Panc1 (cell line): ENCODE results near the gene CPT2. TPM values are rescaled to one million over a fixed set of nuclear protein-coding genes. Genes with fewer than 3 reads are reported as not detected.

Source experiments
- ATAC-seq: fragments of 200-7000 bp; cut with Tn5 transposase; 2 replicates; pipeline ENCODE4 v1.9.1; 2020; ENCODE audit warnings: mild to moderate bottlenecking, moderate library complexity
- BruUV-seq: library from RNA; stranded (reverse); fragments of 400-500 nt; replicated peaks from 2 replicates; lab custom pipeline; 2021; lab: Mats Ljungman, UMichigan
- CTCF ChIA-PET: fragments of 300-600 bp; sonication (Branson Sonifier 250); formaldehyde crosslinking; loops from one replicate; lab custom pipeline; 2022; ENCODE audit warnings: antibody characterized with exemption; lab: Charles Lee
- POLR2A ChIA-PET: fragments of 300-600 bp; sonication (Branson Sonifier 250); formaldehyde crosslinking; loops from one replicate; lab custom pipeline; 2022; ENCODE audit warnings: antibody characterized with exemption; lab: Charles Lee
- DNase-seq: peaks from one replicate; pipeline ENCODE4 v3.0.0-alpha.2; 2010; ENCODE audit warnings: low read depth, low spot score
- H3K27ac ChIP-seq: 2 replicates; pipeline ENCODE4 v1.5.1; 2011; ENCODE audit warnings: mild to moderate bottlenecking, low read length, inconsistent platforms
- H3K27me3 ChIP-seq: fragments of 200-500 bp; sonication (Bioruptor generic); 2 replicates; pipeline ENCODE4 v1.6.0; 2014; ENCODE audit warnings: low read length, inconsistent platforms; ENCODE audit not compliant: control insufficient read depth, insufficient read depth
- H3K36me3 ChIP-seq: fragments of 200-500 bp; sonication (Bioruptor generic); 2 replicates; pipeline ENCODE4 v1.5.1; 2014; ENCODE audit warnings: inconsistent platforms, mild to moderate bottlenecking, low read length, moderate library complexity; ENCODE audit not compliant: control insufficient read depth, insufficient read depth
- H3K4me1 ChIP-seq: 2 replicates; pipeline ENCODE4 v1.5.1; 2011; ENCODE audit warnings: inconsistent platforms, mild to moderate bottlenecking, low read length, moderate library complexity; ENCODE audit not compliant: control insufficient read depth, insufficient read depth
- H3K4me3 ChIP-seq, 2 experiments: 2 replicates each; pipeline ENCODE4 v1.5.1; 2011 to 2012; ENCODE audit warnings: low read depth in 2 of 2, low read length in 2 of 2, mild to moderate bottlenecking in 2 of 2, inconsistent platforms in 1 of 2, moderate library complexity in 1 of 2
- H3K9me3 ChIP-seq: fragments of 200-500 bp; sonication (Bioruptor generic); 2 replicates; pipeline ENCODE4 v1.5.1; 2014; ENCODE audit warnings: low read depth, mild to moderate bottlenecking, inconsistent platforms, low read length, moderate library complexity; ENCODE audit not compliant: control insufficient read depth, insufficient read depth
- CTCF ChIP-seq: fragments of 450-650 bp; IDR thresholded peaks from 2 replicates; pipeline ENCODE4 v1.5.1; 2017; ENCODE audit warnings: mild to moderate bottlenecking
- POLR2AphosphoS5 ChIP-seq: IDR thresholded peaks from 2 replicates; pipeline ENCODE4 v1.6.1; 2012; ENCODE audit warnings: mild to moderate bottlenecking, low read depth, low read length, moderate library complexity
- REST ChIP-seq, 2 experiments: IDR thresholded peaks; 2 replicates each; pipeline ENCODE4 v1.6.1; 2011 to 2012; ENCODE audit warnings: low read depth in 2 of 2, control low read depth in 1 of 2, low read length in 1 of 2, mild to moderate bottlenecking in 1 of 2, moderate library complexity in 1 of 2; ENCODE audit not compliant: insufficient read depth in 1 of 2
- SIN3A ChIP-seq: IDR thresholded peaks from 2 replicates; pipeline ENCODE4 v1.6.1; 2012; ENCODE audit warnings: low read depth, mild to moderate bottlenecking, low read length, moderate library complexity, borderline replicate concordance; ENCODE audit not compliant: insufficient read depth
- TCF7L2 ChIP-seq: IDR thresholded peaks from 2 replicates; pipeline ENCODE4 v1.6.1; 2011; ENCODE audit warnings: mild to moderate bottlenecking, low read depth, low read length, inconsistent platforms
- in situ Hi-C: cut with HindIII; loops from 2 replicates; pipeline ENCODE4 v1.10.0; 2016; ENCODE audit warnings: low sequenced_read_pairs, low pct_unique_long_range_greater_than_20kb
- intact Hi-C: fragments of 100-400 bp; cut with micrococcal nuclease; formaldehyde crosslinking; loops from one replicate; pipeline ENCODE4 v1.10.0; 2022; ENCODE audit not compliant: unreplicated experiment
- total RNA-seq: library from RNA; stranded (reverse); gene quantifications from one replicate; pipeline ENCODE4 v1.2.1, GENCODE V29; 2021; ENCODE audit not compliant: unreplicated experiment

Gene CPT2
- total RNA-seq, 1 experiment from 2014 or later: 18.9 TPM

- Histone ChIP-seq H3K4me1 (no peaks in the 10 kb centered on the region), H3K27me3 (no peaks in the 10 kb centered on the region), H3K9me3 (peaks cover 6% of the 10 kb centered on the region; the same call in 1 of the 2 replicates), H3K4me3 (no peak overlapping the region), H3K36me3 (peaks cover 11% of the 10 kb centered on the region), H3K27ac (no peak overlapping the region)
- DNase-seq (no peak), ATAC-seq (no peak)
- CTCF ChIA-PET: no interaction called here
- no peak for TF ChIP-seq POLR2AphosphoS5
- no peak for TF ChIP-seq SIN3A
- no peak for TF ChIP-seq CTCF
- TF ChIP-seq REST (IDR thresholded peaks at IDR 0.05; ENCODE audit: insufficient read depth in 1 of 2, low read depth in 2 of 2, low read length in 1 of 2): no peak
- no peak for TF ChIP-seq TCF7L2
- intact Hi-C loops (no loop called here), in situ Hi-C loops (no loop called here)
- POLR2A ChIA-PET: no interaction called here
- BruUV-seq: no TSS peak
These were observed 10.2 kb downstream of the CPT2 start for GRCh38 chr1:53206735-53207379.

- no peak overlapping the region for H3K4me3 ChIP-seq
- POLR2A ChIA-PET: no interaction called here
- no peak for ATAC-seq
- no peak for DNase-seq
- no peaks in the 10 kb centered on the region for H3K4me1 ChIP-seq
- TF ChIP-seq TCF7L2 (no peak), POLR2AphosphoS5 (no peak), REST (IDR thresholded peaks at IDR 0.05; ENCODE audit: insufficient read depth in 1 of 2, low read depth in 2 of 2, low read length in 1 of 2) (no peak), CTCF (no peak), SIN3A (no peak)
- in situ Hi-C loops (no loop called here), intact Hi-C loops (no loop called here)
- H3K9me3 ChIP-seq: peaks cover 6% of the 10 kb centered on the region; the same call in 1 of the 2 replicates
- no peaks in the 10 kb centered on the region for H3K27me3 ChIP-seq
- CTCF ChIA-PET: no interaction called here
- H3K27ac ChIP-seq: no peak overlapping the region
- H3K36me3 ChIP-seq: peaks cover 11% of the 10 kb centered on the region
- BruUV-seq: no TSS peak
These were observed 11.1 kb downstream of the CPT2 start for GRCh38 chr1:53207726-53208125.
